H9 (cell line): ENCODE results near the gene FSIP1. TPM values are rescaled to one million over a fixed set of nuclear protein-coding genes. Genes with fewer than 3 reads are reported as not detected.

Experiments used
- DNase-seq: peaks from one replicate; pipeline ENCODE4 v3.0.0-alpha.2; 2017
- H2AFZ ChIP-seq: one replicate; pipeline ENCODE4 v1.6.1; 2013; ENCODE audit warnings: mild to moderate bottlenecking, low read length, control low read depth, moderate library complexity
- H2AK5ac ChIP-seq: 2 replicates; pipeline ENCODE4 v1.6.1; 2013; ENCODE audit warnings: low read length, control low read depth, mixed read lengths; ENCODE audit not compliant: insufficient read length
- H2BK120ac ChIP-seq: one replicate; pipeline ENCODE4 v1.6.1; 2013; ENCODE audit warnings: low read depth, mild to moderate bottlenecking, low read length, control low read depth, inconsistent platforms; ENCODE audit not compliant: poor library complexity, severe bottlenecking
- H2BK12ac ChIP-seq: 2 replicates; pipeline ENCODE4 v1.6.1; 2013; ENCODE audit warnings: low read length, control low read depth, mixed read lengths, low read depth; ENCODE audit not compliant: insufficient read length
- H2BK15ac ChIP-seq: 2 replicates; pipeline ENCODE4 v1.6.1; 2013; ENCODE audit warnings: low read depth, low read length, control low read depth
- H2BK20ac ChIP-seq: one replicate; pipeline ENCODE4 v1.6.1; 2013; ENCODE audit warnings: low read depth, mild to moderate bottlenecking, low read length, control low read depth, inconsistent platforms; ENCODE audit not compliant: poor library complexity, severe bottlenecking
- H2BK5ac ChIP-seq: 2 replicates; pipeline ENCODE4 v1.6.1; 2013; ENCODE audit warnings: low read length, control low read depth, mixed read lengths; ENCODE audit not compliant: insufficient read length
- H3K14ac ChIP-seq: 2 replicates; pipeline ENCODE4 v1.6.1; 2013; ENCODE audit warnings: low read length, control low read depth; ENCODE audit not compliant: insufficient read depth
- H3K18ac ChIP-seq: 2 replicates; pipeline ENCODE4 v1.6.1; 2013; ENCODE audit warnings: low read depth, mild to moderate bottlenecking, mixed read lengths, low read length, control low read depth; ENCODE audit not compliant: insufficient read length
- H3K23ac ChIP-seq: 2 replicates; pipeline ENCODE4 v1.6.1; 2013; ENCODE audit warnings: low read length, control low read depth, mixed read lengths, low read depth; ENCODE audit not compliant: insufficient read length
- H3K23me2 ChIP-seq: 2 replicates; pipeline ENCODE4 v1.6.1; 2013; ENCODE audit warnings: low read depth, mild to moderate bottlenecking, mixed read lengths, low read length, control low read depth; ENCODE audit not compliant: insufficient read length, poor library complexity, severe bottlenecking
- H3K27ac ChIP-seq: 2 replicates; pipeline ENCODE4 v1.5.1; 2013; ENCODE audit warnings: low read length, control low read depth, mixed read lengths, low read depth; ENCODE audit not compliant: insufficient read length
- H3K27me3 ChIP-seq: 2 replicates; pipeline ENCODE4 v1.6.1; 2013; ENCODE audit warnings: low read length, control low read depth, inconsistent platforms; ENCODE audit not compliant: insufficient read depth
- H3K4ac ChIP-seq: 2 replicates; pipeline ENCODE4 v1.6.1; 2013; ENCODE audit warnings: low read depth, mild to moderate bottlenecking, control low read depth, inconsistent platforms, low read length, moderate library complexity
- H3K4me1 ChIP-seq: 2 replicates; pipeline ENCODE4 v1.6.1; 2013; ENCODE audit warnings: low read length, control low read depth, inconsistent platforms; ENCODE audit not compliant: insufficient read depth
- H3K4me2 ChIP-seq: 2 replicates; pipeline ENCODE4 v1.6.1; 2013; ENCODE audit warnings: low read length, control low read depth, mixed read lengths; ENCODE audit not compliant: insufficient read length, insufficient read depth
- H3K56ac ChIP-seq: 2 replicates; pipeline ENCODE4 v1.6.1; 2013; ENCODE audit warnings: low read depth, mild to moderate bottlenecking, mixed read lengths, low read length, control low read depth; ENCODE audit not compliant: insufficient read length
- H3K79me1 ChIP-seq: 2 replicates; pipeline ENCODE4 v1.6.1; 2013; ENCODE audit warnings: low read depth, mild to moderate bottlenecking, moderate library complexity, low read length, control low read depth, inconsistent platforms; ENCODE audit not compliant: insufficient read depth, poor library complexity, severe bottlenecking
- H3K79me2 ChIP-seq: 2 replicates; pipeline ENCODE4 v1.6.1; 2013; ENCODE audit warnings: low read length, control low read depth, inconsistent platforms; ENCODE audit not compliant: insufficient read depth
- H3K9ac ChIP-seq: 2 replicates; pipeline ENCODE4 v1.6.1; 2013; ENCODE audit warnings: low read length, control low read depth, mixed read lengths; ENCODE audit not compliant: insufficient read length; ENCODE audit errors: extremely low read depth
- H3K9me3 ChIP-seq: one replicate; pipeline ENCODE4 v1.6.1; 2013; ENCODE audit warnings: low read depth, low read length, inconsistent platforms; ENCODE audit not compliant: control insufficient read depth
- H3T11ph ChIP-seq: one replicate; pipeline ENCODE4 v1.6.1; 2013; ENCODE audit warnings: mild to moderate bottlenecking, low read length, control low read depth, inconsistent platforms
- H4K20me1 ChIP-seq: one replicate; pipeline ENCODE4 v1.6.1; 2013; ENCODE audit not compliant: control insufficient read depth, insufficient read length, insufficient read depth
- H4K5ac ChIP-seq: 2 replicates; pipeline ENCODE4 v1.6.1; 2013; ENCODE audit warnings: low read depth, mild to moderate bottlenecking, mixed read lengths, low read length, control low read depth; ENCODE audit not compliant: insufficient read length
- H4K8ac ChIP-seq: replicated peaks from 2 replicates; pipeline ENCODE4 v1.6.1; 2013; ENCODE audit warnings: low read length, control low read depth, mixed read lengths, low read depth; ENCODE audit not compliant: insufficient read length
- H4K91ac ChIP-seq: 2 replicates; pipeline ENCODE4 v1.6.1; 2013; ENCODE audit warnings: low read depth, mild to moderate bottlenecking, moderate library complexity, mixed read lengths, low read length, control low read depth; ENCODE audit not compliant: insufficient read length
- H3K27ac Mint-ChIP-seq, 3 experiments: 2 replicates in 2 of 3; 3 replicates in 1 of 3; pipeline ENCODE4 v1.8.0; 2020 to 2021; ENCODE audit warnings: mixed read lengths in 3 of 3, mild to moderate bottlenecking in 1 of 3, moderate library complexity in 1 of 3
- H3K27me3 Mint-ChIP-seq: 2 replicates; pipeline ENCODE4 v1.8.0; 2021; ENCODE audit warnings: low read depth, mild to moderate bottlenecking, moderate library complexity, mixed read lengths
- H3K36me3 Mint-ChIP-seq, 3 experiments: 2 replicates in 2 of 3; 3 replicates in 1 of 3; pipeline ENCODE4 v1.8.0; 2020 to 2021; ENCODE audit warnings: low read depth in 3 of 3, mixed read lengths in 3 of 3; ENCODE audit not compliant: insufficient read depth in 1 of 3
- H3K4me1 Mint-ChIP-seq, 2 experiments: 2 replicates each; pipeline ENCODE4 v1.8.0; 2020; ENCODE audit warnings: mixed read lengths in 2 of 2
- H3K4me3 Mint-ChIP-seq, 2 experiments: 2 replicates in 1 of 2; 3 replicates in 1 of 2; pipeline ENCODE4 v1.8.0; 2020 to 2021; ENCODE audit warnings: mild to moderate bottlenecking in 2 of 2, mixed read lengths in 2 of 2, moderate library complexity in 1 of 2
- H3K9me3 Mint-ChIP-seq, 2 experiments: 2 replicates in 1 of 2; 3 replicates in 1 of 2; pipeline ENCODE4 v1.8.0; 2020; ENCODE audit warnings: mild to moderate bottlenecking in 2 of 2, mixed read lengths in 2 of 2, moderate library complexity in 1 of 2
- CTCF ChIP-seq: fragments of 200-600 bp; sonication (generic); conservative IDR thresholded peaks from 3 replicates; pipeline ENCODE4 v1.8.0; 2021; ENCODE audit warnings: antibody characterized with exemption, mild to moderate bottlenecking
- WGBS: extraction: QIAGEN DNeasy Blood & Tissue Kit; methylation state at CpG from one replicate; pipeline ENCODE4 v1.1.7; 2013; ENCODE audit warnings: missing lambda C conversion rate, low lambda C conversion rate, mixed read lengths; ENCODE audit not compliant: insufficient read length; ENCODE audit errors: extremely low coverage; 5-methylcytosine and 5-hydroxymethylcytosine counted together
- total RNA-seq: library from RNA; stranded (reverse); gene quantifications from 2 replicates; pipeline ENCODE4 v1.2.1, GENCODE V29; 2021

The FSIP1 gene
- total RNA-seq, 1 experiment from 2014 or later: 0.96 TPM

DNA sequence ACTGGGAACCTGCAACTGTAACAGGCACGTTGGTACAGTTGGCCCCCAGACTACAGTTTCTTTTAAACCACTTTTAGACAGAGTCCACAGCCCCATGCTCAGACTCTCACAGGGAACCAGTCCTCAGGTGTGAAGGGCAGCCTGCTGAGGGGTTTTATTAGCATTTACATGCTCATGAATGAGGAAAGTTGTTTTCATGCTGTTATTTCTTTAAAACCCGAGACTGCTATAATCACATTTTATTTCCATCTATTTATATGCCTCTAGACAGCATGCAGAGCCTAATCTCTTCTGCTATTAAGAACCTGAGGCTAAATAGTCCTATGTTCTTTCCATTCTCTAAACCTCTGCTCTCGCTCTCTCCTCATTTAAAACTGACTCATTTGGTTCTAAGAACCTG is 26.3 kb upstream of the FSIP1 start:
- no peak overlapping the region for H4K5ac ChIP-seq
- no peaks in the 10 kb centered on the region for H3K9me3 Mint-ChIP-seq
- no peak overlapping the region for H4K91ac ChIP-seq
- no peak for DNase-seq
- H3K14ac ChIP-seq: no peak overlapping the region
- H3K27me3 ChIP-seq: no peaks in the 10 kb centered on the region
- H3K4me2 ChIP-seq: peak overlapping the region; percentile 31
- H2BK120ac ChIP-seq: no peak overlapping the region
- no peak overlapping the region for H3K56ac ChIP-seq
- peak overlapping the region in 2 of 3 experiments; percentile 54 to 79; a peak in 2 of 7 replicates for H3K27ac Mint-ChIP-seq
- H3T11ph ChIP-seq: no peak overlapping the region
- H3K9me3 ChIP-seq: no peaks in the 10 kb centered on the region
- H2AFZ ChIP-seq: no peak overlapping the region
- H3K23me2 ChIP-seq: no peaks in the 10 kb centered on the region
- no peak overlapping the region for H2AK5ac ChIP-seq
- H3K4me3 Mint-ChIP-seq: peak overlapping the region; percentile 11 to 51; a peak in 3 of 5 replicates
- H3K23ac ChIP-seq: no peak overlapping the region
- H2BK5ac ChIP-seq: no peak overlapping the region
- H3K4me1 Mint-ChIP-seq: peaks cover 49% of the 10 kb centered on the region in 2 experiments
- no CpG with 5 or more reads among the region's 3 CpGs for WGBS
- no peak overlapping the region for H2BK12ac ChIP-seq
- H3K4me1 ChIP-seq: peaks cover 12% of the 10 kb centered on the region
- H3K9ac ChIP-seq: no peak overlapping the region
- no peak overlapping the region for H3K27ac ChIP-seq
- H3K4ac ChIP-seq: no peak overlapping the region
- no peak overlapping the region for H4K8ac ChIP-seq
- peaks cover 10% of the 10 kb centered on the region; the same call in 1 of the 2 replicates for H3K79me2 ChIP-seq
- peaks cover 13 to 33% (median 22%) of the 10 kb centered on the region in 3 experiments for H3K36me3 Mint-ChIP-seq
- H4K20me1 ChIP-seq: no peaks in the 10 kb centered on the region
- no peak overlapping the region for H3K18ac ChIP-seq
- no peak for TF ChIP-seq CTCF
- no peak overlapping the region for H2BK20ac ChIP-seq
- no peak overlapping the region for H2BK15ac ChIP-seq
- H3K27me3 Mint-ChIP-seq: no peaks in the 10 kb centered on the region
- H3K79me1 ChIP-seq: peaks cover 3% of the 10 kb centered on the region
